Measurements from ENCODE around the gene SERHL2.
"Not testable (repeated sequence)": the region's sequence is repeated elsewhere in the genome, so short reads cannot be mapped to it uniquely, and the experiment has no call there.

The SERHL2 gene

GRCh38 chr22:42537199-42537831 is 16.4 kb upstream of the SERHL2 start:
- H3K27me3 ChIP-seq (ENCODE audit: insufficient read depth, low read length): not testable (repeated sequence)

GRCh38 chr22:42539236-42539771 is 14.5 kb upstream of the SERHL2 start:
- not testable (repeated sequence) for H3K4me1 ChIP-seq (ENCODE audit: insufficient read depth, low read length); H3K27me3 ChIP-seq (ENCODE audit: insufficient read depth, low read length); H3K36me3 ChIP-seq (ENCODE audit: insufficient read depth, low read depth, low read length); H3K4me3 ChIP-seq (ENCODE audit: low read length); H3K27ac ChIP-seq (ENCODE audit: low read length); H3K9ac ChIP-seq (ENCODE audit: low read depth, low read length); H3K9me3 ChIP-seq (ENCODE audit: insufficient read depth, low read depth, low read length)

More at GRCh38 chr22:42537199-42537831, 16.4 kb upstream of the SERHL2 start:
- not testable (repeated sequence) for H3K36me3 ChIP-seq (ENCODE audit: insufficient read depth, low read depth, low read length); H3K9me3 ChIP-seq (ENCODE audit: insufficient read depth, low read depth, low read length); H3K9ac ChIP-seq (ENCODE audit: low read depth, low read length); H3K4me1 ChIP-seq (ENCODE audit: insufficient read depth, low read length); H3K4me3 ChIP-seq (ENCODE audit: low read length); H3K27ac ChIP-seq (ENCODE audit: low read length)

GRCh38 chr22:42544686-42545085 is 9.1 kb upstream of the SERHL2 start:
- H3K4me1 ChIP-seq (ENCODE audit: insufficient read depth, low read length): no peaks in the 10 kb centered on the region
- 0 out of 2 replicates have a peak, but pooled peaks cover 3% of the 10 kb centered on the region for H3K27me3 ChIP-seq (ENCODE audit: insufficient read depth, low read length)
- no peaks in the 10 kb centered on the region for H3K36me3 ChIP-seq (ENCODE audit: insufficient read depth, low read depth, low read length)
- H3K4me3 ChIP-seq (ENCODE audit: low read length): no peak overlapping the region
- H3K27ac ChIP-seq (ENCODE audit: low read length): no peak overlapping the region
- no peak overlapping the region for H3K9ac ChIP-seq (ENCODE audit: low read depth, low read length)
- no peaks in the 10 kb centered on the region for H3K9me3 ChIP-seq (ENCODE audit: insufficient read depth, low read depth, low read length)

DNA sequence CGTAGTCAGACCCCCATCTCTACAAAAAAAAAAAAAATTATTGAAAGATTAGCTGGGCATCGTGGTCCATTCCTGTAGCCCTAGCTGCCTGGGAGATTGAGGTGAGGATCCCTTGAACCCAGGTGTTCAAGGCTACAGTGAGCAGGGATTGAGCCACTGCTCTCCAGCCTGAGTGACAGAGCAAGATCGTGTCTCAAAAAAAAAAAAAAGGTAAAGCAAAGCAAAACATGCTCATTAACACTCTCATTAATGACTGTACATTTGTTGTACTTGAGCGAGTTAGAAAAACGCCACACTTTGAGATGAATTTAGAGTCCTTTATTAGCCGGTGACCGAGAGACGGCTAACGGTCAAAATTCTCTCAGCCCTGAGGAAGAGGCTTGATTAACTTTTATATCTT is 6.2 kb upstream of the SERHL2 start:
- Histone ChIP-seq H3K4me1 (ENCODE audit: insufficient read depth, low read length) (no peaks in the 10 kb centered on the region), H3K27me3 (ENCODE audit: insufficient read depth, low read length) (peaks cover 17% of the 10 kb centered on the region), H3K27ac (ENCODE audit: low read length) (no peak overlapping the region), H3K4me3 (ENCODE audit: low read length) (no peak overlapping the region), H3K36me3 (ENCODE audit: insufficient read depth, low read depth, low read length) (no peaks in the 10 kb centered on the region), H3K9ac (ENCODE audit: low read depth, low read length) (no peak overlapping the region), H3K9me3 (ENCODE audit: insufficient read depth, low read depth, low read length) (no peaks in the 10 kb centered on the region; the same call in 1 of the 2 replicates)

DNA sequence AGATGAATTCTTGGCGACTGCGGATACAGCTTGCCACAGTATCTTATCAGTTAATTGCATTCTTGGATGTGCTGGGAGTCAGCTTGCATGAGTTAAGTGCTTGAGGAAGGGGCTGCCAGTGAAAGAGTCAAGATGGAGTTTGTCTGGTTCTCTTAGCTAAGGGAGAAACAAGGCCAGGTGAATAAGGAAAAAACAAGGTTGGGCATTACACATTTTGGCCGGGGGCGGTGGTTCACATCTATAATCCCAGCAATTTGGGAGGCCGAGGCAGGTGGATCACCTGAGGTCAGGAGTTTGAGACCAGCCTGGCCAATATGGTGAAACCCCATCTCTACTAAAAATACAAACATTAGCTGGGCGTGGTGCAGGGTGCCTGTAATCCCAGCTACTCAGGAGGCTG is 5.6 kb upstream of the SERHL2 start:
- H3K27me3 ChIP-seq (ENCODE audit: insufficient read depth, low read length): peaks cover 22% of the 10 kb centered on the region
- not testable (repeated sequence) for H3K36me3 ChIP-seq (ENCODE audit: insufficient read depth, low read depth, low read length); H3K27ac ChIP-seq (ENCODE audit: low read length); H3K4me1 ChIP-seq (ENCODE audit: insufficient read depth, low read length); H3K4me3 ChIP-seq (ENCODE audit: low read length); H3K9me3 ChIP-seq (ENCODE audit: insufficient read depth, low read depth, low read length); H3K9ac ChIP-seq (ENCODE audit: low read depth, low read length)

DNA sequence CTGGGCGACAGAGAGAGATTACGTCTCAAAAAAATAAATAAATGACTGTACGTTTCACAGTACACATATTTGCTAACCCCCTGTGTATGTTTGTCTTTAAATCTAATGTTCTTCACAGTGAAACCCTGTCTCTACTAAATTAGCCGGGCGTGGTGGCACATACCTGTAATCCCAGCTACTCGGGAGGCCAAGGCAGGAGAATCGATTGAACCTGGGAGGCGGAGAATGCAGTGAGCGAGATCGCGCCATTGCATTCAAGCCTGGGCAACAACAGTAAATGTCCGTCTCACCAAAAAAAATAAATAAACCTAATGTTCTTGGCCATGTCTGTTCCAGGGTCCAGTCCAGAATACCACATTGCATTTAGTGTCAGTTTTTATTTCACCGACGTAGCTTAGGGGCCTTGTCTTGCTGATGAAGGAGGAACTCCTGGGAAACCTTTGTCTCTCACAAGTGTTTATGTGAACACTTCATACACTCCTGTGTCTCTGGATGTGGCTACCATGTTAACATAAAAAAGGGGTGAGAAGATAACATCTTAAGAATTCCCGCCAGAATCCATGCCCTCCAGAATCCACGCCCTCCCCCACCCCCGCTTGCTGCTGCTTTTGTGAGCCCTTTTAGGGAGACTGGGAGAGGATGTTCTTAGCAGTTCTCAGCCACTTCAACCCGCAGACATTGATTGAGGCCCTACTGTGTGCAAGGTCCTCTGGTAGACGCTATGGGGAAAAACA is 5.0 kb upstream of the SERHL2 start:
- Histone ChIP-seq H3K9me3 (ENCODE audit: insufficient read depth, low read depth, low read length) (no peaks in the 10 kb centered on the region; the same call in 1 of the 2 replicates), H3K4me1 (ENCODE audit: insufficient read depth, low read length) (no peaks in the 10 kb centered on the region), H3K27ac (ENCODE audit: low read length) (no peak overlapping the region)

DNA sequence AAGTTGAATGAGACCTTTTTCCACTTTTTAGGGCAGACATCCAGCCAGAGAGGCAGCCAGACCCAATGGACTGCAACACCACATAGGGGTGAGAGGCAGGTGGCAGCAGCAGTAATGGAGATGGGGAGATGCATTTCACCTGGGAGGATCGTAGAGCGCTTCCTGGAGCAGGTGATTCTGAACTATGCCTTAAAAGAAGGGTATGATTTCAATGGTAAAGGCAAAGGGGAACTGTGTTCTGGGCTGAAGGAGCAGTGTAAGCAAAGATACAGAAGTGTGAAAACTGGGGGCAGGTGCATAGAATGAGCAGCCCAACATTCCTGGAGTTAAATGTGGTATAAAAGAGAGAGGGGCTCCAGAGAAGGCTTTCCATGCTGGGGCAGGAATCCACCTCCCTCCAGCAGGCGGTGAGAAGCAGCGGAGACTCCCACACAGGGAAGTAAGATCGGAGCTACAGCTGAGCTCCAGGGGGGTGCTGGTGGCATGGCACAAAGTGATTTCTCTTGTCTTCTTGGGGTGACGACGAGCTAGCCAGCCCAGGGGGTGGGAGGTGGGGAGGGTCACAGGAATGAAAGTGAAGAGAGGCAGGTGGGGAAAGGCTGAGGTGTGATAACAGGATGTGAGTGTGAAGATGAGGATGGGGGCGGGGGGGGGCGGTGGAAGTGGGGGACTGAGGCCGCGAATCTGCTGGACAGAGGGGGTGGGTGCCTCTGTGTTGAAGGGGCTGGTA is 4.3 kb upstream of the SERHL2 start:
- H3K9ac ChIP-seq (ENCODE audit: low read depth, low read length): no peak overlapping the region
- peaks cover 32% of the 10 kb centered on the region for H3K27me3 ChIP-seq (ENCODE audit: insufficient read depth, low read length)
- H3K36me3 ChIP-seq (ENCODE audit: insufficient read depth, low read depth, low read length): no peaks in the 10 kb centered on the region
- H3K9me3 ChIP-seq (ENCODE audit: insufficient read depth, low read depth, low read length): no peaks in the 10 kb centered on the region; the same call in 1 of the 2 replicates
- H3K27ac ChIP-seq (ENCODE audit: low read length): no peak overlapping the region
- no peaks in the 10 kb centered on the region for H3K4me1 ChIP-seq (ENCODE audit: insufficient read depth, low read length)
- H3K4me3 ChIP-seq (ENCODE audit: low read length): no peak overlapping the region

More for the DNA sequence above, 5.0 kb upstream of the SERHL2 start:
- H3K9ac ChIP-seq (ENCODE audit: low read depth, low read length): no peak overlapping the region
- peaks cover 25% of the 10 kb centered on the region for H3K27me3 ChIP-seq (ENCODE audit: insufficient read depth, low read length)
- H3K4me3 ChIP-seq (ENCODE audit: low read length): no peak overlapping the region
- no peaks in the 10 kb centered on the region for H3K36me3 ChIP-seq (ENCODE audit: insufficient read depth, low read depth, low read length)

DNA sequence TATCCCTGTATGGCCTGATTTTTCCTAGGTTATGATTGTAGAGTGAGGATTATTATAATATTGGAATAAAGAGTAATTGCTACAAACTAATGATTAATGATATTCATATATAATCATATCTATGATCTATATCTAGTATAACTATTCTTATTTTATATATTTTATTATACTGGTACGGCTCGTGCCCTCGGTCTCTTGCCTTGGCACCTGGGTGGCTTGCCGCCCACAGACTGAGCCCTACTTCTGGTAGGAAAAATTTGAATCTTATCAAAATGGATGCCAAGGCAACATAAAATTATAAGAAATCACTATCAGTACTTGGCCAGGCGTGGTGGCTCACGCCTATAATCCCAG is 1.5 kb upstream of the SERHL2 start:
- H3K27me3 ChIP-seq (ENCODE audit: insufficient read depth, low read length): peaks cover 33% of the 10 kb centered on the region
- not testable (repeated sequence) for H3K4me1 ChIP-seq (ENCODE audit: insufficient read depth, low read length); H3K27ac ChIP-seq (ENCODE audit: low read length); H3K4me3 ChIP-seq (ENCODE audit: low read length); H3K9ac ChIP-seq (ENCODE audit: low read depth, low read length); H3K36me3 ChIP-seq (ENCODE audit: insufficient read depth, low read depth, low read length); H3K9me3 ChIP-seq (ENCODE audit: insufficient read depth, low read depth, low read length)

DNA sequence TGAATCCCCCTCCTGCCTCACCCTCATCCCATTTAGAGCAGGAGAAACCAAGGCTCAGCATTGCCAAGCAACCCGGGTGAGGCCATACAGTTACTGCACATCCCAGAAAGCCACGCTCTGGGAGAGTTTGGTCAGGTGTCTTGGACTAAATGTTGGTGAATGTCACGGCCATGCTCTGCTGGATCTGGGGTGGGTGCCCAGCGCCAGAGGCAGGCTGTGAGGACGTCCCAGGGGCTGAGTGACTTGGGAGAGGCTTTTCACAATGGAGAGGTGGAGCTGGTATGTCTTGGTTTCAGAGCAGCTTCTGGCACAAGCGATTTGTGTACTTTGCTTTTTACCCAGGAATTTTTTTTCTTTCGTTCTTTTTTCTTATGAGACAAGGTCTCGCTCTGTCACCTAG is 6.6 kb downstream of the SERHL2 start:
- Histone ChIP-seq H3K4me3 (ENCODE audit: low read length) (no peak overlapping the region), H3K9me3 (ENCODE audit: insufficient read depth, low read depth, low read length) (no peaks in the 10 kb centered on the region), H3K27me3 (ENCODE audit: insufficient read depth, low read length) (peaks cover 12% of the 10 kb centered on the region; the same call in 1 of the 2 replicates), H3K36me3 (ENCODE audit: insufficient read depth, low read depth, low read length) (no peaks in the 10 kb centered on the region), H3K27ac (ENCODE audit: low read length) (no peak overlapping the region), H3K4me1 (ENCODE audit: insufficient read depth, low read length) (0 out of 2 replicates have a peak, but pooled peaks cover 5% of the 10 kb centered on the region), H3K9ac (ENCODE audit: low read depth, low read length) (no peak overlapping the region)

GRCh38 chr22:42560781-42561180 is 7.0 kb downstream of the SERHL2 start:
- Histone ChIP-seq H3K4me3 (ENCODE audit: low read length) (no peak overlapping the region), H3K36me3 (ENCODE audit: insufficient read depth, low read depth, low read length) (no peaks in the 10 kb centered on the region), H3K27me3 (ENCODE audit: insufficient read depth, low read length) (peaks cover 14% of the 10 kb centered on the region; the same call in 1 of the 2 replicates), H3K9me3 (ENCODE audit: insufficient read depth, low read depth, low read length) (no peaks in the 10 kb centered on the region), H3K9ac (ENCODE audit: low read depth, low read length) (no peak overlapping the region), H3K27ac (ENCODE audit: low read length) (no peak overlapping the region), H3K4me1 (ENCODE audit: insufficient read depth, low read length) (0 out of 2 replicates have a peak, but pooled peaks cover 5% of the 10 kb centered on the region)

DNA sequence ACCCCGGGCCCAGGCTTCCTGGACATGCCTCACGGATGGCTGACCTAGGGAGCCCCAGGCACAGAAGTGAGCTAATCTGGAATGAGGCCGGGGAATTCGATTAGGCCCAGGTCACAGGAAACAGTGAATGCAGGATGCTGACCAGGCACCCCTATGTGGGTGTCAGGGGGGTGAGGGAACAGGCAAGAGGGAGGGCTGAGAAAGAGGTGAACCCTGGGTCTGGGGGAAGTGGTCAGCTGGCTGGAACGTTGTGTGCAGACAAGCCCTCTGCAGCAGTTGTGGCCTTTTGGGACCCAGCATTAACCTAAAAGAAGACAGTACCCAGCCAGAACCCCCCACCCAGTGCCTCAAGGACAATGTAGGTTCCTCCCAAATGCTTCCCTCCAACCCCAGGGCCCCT is 8.1 kb downstream of the SERHL2 start:
- H3K9ac ChIP-seq (ENCODE audit: low read depth, low read length): no peak overlapping the region
- H3K4me3 ChIP-seq (ENCODE audit: low read length): no peak overlapping the region
- no peak overlapping the region for H3K27ac ChIP-seq (ENCODE audit: low read length)
- H3K27me3 ChIP-seq (ENCODE audit: insufficient read depth, low read length): peaks cover 17% of the 10 kb centered on the region; the same call in 1 of the 2 replicates
- H3K9me3 ChIP-seq (ENCODE audit: insufficient read depth, low read depth, low read length): no peaks in the 10 kb centered on the region
- 0 out of 2 replicates have a peak, but pooled peaks cover 5% of the 10 kb centered on the region for H3K4me1 ChIP-seq (ENCODE audit: insufficient read depth, low read length)
- H3K36me3 ChIP-seq (ENCODE audit: insufficient read depth, low read depth, low read length): no peaks in the 10 kb centered on the region

Data from iPS-20b (cell line).